Activated T-cell treated with anti-CD3 and anti-CD28 coated beads for 48 hours (primary cell): Measurements from ENCODE around the gene UIMC1.

ENCODE experiments used
- DNase-seq: peaks from one replicate; pipeline ENCODE4 v3.0.0-alpha.2; 2020; ENCODE audit warnings: low read depth

Gene UIMC1

DNA sequence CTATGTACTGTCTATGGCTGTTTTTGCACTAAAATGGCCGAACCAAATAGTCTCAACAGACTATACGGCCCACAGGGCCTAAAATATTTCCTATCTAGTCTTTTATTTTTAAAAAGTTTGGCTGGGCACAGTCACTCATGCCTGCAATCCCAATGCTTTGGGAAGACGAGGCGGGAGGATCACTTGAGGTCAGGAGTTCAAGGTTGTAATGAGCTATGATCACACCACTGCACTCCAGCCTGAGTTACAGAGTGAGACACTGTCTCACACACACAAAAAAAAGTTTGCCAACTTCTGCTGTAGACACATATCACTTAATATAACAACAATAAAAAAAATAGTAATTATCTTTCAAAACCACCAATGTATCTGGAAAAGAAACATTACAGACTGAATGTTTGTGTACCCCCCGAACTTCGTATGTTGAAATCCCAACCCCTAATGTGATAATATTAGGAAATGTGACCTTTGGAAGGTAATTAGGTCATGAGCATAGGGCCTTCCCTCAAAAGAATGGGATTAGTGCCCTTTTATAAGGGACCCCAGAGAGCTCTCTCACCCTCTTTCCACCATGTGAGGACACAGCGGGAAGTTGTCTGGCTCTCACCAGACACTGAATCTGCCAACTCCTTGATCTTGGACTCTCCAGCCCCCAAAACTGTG is 53.9 kb downstream of the UIMC1 start:
- no peak for DNase-seq

DNA sequence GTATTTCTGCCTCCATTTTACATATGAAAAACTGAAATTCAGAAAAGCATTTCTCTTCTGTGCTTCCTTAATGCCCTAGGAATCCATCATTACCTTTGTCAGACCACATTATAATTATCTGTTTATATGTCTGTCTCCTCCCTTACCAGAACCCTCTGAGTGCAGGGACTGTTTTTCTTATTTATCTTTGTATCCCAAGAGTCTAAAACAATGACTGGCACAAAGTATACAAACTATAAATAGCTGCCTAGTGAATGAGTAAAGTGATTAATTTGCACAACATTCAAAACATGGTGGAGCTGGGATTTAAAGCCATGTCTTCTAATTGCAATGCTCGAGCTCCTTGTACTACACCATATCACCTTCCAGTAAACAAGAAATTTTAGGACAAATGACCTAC is 58.1 kb downstream of the UIMC1 start:
- no peak for DNase-seq

DNA sequence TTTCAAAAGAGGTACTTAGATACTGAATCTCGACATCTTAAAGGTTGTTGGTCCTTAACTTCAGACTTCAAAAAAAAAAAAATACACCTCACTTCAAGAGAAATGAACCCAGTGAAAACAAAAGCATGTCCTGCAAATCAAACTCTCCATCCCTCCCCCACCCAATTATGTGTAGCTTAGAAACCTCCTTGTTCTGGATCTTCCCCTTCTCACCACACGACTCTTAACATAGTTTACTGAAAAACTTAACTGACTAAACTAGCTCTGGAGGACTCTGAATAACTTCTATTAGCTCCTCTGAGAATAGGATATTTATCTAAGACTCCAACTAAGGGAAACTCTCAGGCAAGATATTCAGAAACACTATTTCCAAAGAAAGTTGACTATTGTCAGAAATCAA is 58.7 kb downstream of the UIMC1 start:
- no peak for DNase-seq

DNA sequence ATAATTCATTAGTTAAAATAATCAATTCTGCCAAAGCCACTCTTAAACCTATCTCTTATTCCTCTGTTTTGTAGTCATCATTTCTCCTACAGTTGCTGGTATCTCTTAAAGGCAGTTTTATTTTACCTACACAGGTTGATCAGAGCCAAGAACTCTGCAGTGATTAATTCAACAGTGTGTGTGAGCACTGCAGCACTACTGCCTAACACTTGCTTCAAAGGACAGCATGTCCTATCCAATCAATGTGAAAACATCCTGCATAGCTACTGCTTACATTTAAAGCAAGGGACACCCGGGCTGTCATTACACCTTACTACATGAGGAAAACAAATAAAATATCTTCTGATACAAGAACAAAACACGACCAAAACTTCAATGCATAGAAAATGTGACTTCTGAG is 62.3 kb downstream of the UIMC1 start:
- no peak for DNase-seq

DNA sequence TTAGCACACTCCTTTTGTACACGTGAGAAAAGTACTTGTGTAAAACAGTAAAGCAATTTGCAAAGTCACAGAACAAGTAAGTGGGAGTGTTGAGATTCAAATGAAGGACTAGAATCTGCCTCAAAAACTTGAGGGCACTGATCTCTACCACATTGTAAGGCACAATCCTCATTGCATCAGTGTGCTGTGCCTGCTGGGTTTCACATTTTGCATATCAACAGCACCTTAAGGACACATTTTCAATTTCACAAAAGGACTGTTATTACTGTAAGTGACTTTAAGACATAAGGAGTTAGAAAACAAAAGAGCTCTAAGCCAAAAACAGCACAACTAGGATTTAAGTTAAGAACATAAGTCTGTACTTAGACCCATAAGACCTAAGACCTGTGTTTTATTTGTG is 62.8 kb downstream of the UIMC1 start:
- no peak for DNase-seq

DNA sequence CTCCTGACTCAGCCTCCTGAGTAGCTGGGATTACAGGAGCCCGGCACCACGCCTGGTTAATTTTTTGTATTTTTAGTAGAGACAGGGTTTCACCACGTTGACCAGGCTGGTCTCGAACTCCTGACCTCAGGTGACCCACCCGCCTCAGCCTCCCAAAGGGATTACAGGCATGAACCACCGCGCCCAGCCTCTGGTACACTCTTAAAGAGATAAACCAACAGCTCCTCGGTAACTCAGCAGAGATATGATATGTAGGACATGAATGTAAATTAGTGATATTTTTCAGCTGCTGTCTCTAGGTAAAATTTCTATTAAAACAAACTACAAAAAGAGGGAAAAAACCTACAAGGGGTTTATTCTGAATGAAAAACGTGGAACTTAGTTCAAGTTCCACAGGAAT is 64.6 kb downstream of the UIMC1 start:
- no peak for DNase-seq

DNA sequence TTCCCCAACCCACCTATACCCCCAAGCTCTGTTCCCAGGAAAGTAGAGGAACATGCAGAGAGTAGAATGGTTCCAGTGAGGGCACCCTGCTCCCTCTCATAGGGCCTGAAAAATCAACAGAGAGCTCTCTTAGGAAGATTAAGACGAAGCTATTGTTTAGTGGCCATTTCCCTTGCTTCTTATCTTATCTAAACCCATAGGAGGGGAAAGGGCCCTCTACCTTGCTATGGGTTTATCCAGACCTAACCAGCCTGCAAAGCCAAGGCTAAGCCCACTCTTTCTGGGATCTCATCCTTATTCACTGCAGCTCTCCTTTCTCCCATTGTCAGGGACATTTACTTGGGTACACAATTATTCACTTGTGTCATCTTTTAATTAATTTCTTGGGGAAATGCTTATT is 68.1 kb downstream of the UIMC1 start:
- no peak for DNase-seq

DNA sequence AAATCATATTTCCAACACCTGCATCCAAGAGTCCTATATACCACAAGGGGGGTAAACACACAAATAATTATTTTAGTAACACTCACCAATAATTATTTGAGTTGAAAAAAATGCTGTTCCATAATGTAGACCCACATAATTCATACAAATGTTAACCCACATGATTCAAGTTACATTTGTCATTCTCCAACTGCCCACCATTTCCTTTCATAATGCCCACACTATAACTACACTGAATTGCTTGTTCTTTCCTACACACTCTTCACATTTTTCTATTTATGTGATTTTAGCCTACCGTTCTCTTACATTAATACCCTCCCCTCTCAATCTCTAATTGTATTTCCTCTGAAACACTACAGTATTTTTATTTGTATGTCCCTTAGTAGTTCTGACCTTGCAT is 71.6 kb downstream of the UIMC1 start:
- DNase-seq = no peak

DNA sequence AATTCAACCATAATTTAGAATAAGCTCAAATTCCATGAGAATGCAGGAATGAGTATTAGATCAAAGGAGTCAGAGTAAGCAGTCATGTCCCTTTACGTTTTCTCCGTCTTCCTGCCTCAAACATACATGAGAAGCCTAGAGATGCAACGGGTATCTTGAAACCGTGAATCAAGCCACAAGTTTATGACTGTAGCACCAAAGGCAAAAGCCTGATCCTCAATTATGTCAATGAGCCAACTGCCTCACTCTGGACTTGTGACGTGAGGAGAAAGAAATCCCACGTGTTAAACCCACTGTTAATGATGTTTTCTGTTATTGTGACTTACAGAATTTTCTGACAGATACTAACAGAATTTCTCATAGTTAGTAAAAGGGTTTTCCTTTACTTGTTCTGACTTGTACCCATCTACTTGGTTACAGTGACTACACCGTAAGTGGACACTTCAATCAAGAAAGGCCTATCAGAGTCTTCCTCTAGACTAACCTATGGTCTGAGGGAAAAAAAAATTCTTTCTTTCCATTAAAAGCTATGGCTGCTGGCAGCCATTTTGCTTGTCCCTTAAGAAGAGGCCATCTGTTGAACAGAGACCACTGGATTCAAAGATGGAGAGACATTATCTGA is 72.2 kb downstream of the UIMC1 start:
- no peak for DNase-seq

DNA sequence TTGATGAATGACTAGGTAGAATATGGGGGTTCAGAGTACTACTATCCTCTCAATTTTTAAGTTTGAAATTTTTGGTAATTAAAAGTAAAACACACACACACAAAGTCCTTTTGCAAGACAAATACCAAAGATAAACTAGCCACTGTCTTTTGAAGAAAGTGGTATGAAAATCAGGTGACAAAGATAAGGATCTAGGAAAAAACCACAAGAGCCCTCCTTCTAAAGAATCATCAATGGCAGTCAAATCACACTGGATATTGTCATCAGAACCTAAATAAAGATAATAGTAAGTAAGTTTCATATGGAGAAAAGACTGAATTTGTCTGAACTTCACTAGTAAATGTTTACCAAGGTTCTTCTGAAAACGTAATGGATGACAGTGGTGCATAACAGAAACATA is 76.9 kb downstream of the UIMC1 start:
- no peak for DNase-seq

DNA sequence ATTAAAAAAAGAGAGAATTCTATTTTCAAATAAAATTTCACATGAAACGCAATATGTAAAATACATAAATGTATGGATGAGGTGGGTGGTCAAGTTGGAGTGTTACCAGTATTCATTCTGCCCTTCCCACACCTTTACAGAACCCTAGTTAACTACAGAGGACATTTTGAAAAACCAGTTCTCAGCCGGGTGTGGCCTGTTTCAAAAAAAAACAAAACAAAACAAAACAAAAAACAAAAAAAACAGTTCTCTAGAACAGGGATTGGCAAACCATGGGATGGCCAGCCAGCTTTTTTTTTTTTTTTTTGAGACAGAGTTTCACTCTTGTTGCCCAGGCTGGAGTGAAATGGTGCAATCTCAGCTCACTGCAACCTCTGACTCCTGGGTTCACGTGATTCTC is 79.0 kb downstream of the UIMC1 start:
- no peak for DNase-seq

DNA sequence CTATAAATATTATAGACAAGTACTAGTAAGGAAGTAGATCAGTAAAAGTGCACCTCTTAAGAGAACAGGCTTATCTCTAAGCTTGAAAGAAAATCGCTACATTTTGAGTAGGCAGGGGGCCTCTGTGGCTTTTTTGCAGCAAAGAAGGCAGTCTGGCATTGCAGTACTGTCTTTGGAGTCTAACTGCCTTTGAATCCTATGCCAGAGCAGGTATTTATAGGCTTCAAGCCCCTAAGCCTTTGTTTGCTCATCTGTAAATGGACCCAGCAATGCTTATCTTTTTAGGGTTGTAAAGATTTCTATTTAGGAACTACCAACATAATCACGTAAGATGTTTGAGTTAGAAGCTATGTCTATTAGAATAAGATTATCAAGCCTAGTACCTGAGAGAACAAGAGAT is 83.8 kb downstream of the UIMC1 start:
- DNase-seq = no peak

DNA sequence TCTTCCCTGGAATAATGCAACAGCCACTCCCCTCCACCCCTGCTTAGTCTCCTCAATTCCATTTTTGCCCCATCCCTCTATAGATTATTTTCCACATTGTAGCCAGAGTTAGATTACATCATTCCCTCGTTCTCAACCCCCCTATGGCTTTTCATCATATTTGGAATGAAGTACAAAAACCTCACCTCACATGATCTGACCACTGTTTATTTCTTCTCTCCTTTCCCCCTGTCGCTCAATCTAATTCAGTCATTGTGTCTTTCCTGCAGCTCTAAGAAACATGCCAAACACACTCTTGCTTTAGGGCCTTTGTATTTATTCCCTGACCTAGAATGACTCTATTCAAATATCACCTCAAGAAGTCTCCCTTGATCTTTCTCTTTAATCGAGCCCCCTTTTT is 84.9 kb downstream of the UIMC1 start:
- DNase-seq = no peak

DNA sequence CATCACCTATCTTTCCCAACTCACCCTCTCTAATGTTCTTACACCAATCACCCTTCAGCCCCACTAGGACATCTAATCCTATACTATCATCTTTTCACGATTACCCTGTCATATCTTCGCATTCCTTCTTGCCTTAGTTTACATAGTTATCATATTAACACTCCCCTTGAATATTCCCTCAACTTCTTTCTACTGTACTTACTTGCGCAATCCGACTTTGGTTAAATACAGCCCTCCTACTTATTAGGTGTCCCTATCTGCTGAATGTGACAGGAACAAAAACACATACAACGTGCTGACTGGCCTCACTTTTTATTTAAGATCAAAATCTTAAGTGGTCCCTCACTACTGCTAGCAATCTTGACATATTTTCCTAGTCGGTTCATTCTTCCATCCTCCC is 88.0 kb downstream of the UIMC1 start:
- no peak for DNase-seq

DNA sequence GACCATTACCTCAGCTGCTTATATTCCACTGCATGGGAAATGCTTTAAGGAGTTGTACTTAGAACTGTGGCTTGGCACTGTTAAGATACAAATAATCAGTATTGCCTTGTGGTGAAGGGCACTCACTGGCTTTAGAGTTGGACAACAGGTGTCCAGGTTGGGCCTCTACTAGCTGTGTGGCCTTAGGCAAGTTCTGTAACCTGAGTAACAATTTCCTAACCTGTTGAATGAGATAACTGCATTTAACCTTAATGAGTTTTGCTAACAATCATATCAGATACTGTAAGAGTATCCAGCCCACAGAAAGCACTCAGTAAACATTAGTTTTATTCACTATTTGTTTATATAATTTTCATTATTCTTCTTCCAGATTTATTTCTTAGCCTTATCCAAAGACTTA is 90.2 kb downstream of the UIMC1 start:
- DNase-seq = no peak

DNA sequence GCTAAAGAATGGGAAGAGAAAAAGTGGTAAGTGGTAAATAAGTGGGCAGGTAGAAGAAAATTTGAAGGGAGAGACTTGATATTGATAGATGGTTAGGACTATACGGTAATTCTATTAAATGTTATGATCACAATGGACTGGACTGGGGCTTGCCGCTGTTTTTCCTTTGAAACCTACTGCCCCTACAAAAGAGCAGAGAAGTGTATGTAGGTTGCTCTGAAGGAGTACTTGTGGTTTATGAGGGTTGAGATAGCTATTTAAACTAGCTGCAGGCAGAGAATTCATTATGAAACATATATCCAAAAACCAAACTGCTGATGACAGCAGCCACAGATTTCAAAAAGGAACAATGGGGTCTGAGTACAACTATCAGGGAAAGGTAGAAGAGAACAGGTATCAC is 90.7 kb downstream of the UIMC1 start:
- DNase-seq = no peak

DNA sequence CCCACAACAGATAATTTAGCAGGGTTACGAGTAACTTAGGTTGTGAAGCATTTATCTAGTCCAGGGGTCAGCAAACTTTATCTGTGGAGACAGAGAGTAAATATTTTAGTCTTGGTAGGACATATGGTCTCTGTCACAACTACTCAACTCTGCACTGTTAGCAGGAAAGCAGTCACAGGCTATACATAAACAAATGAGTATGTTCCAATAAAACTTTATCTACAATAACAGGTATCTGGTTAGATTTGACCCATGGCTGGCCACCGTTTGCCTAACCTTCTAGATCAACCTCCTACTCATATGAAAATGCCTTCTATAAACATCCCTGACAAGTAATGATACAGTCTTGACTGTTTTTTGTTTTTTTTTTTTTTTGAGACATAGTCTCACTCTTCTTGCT is 94.5 kb downstream of the UIMC1 start:
- no peak for DNase-seq

DNA sequence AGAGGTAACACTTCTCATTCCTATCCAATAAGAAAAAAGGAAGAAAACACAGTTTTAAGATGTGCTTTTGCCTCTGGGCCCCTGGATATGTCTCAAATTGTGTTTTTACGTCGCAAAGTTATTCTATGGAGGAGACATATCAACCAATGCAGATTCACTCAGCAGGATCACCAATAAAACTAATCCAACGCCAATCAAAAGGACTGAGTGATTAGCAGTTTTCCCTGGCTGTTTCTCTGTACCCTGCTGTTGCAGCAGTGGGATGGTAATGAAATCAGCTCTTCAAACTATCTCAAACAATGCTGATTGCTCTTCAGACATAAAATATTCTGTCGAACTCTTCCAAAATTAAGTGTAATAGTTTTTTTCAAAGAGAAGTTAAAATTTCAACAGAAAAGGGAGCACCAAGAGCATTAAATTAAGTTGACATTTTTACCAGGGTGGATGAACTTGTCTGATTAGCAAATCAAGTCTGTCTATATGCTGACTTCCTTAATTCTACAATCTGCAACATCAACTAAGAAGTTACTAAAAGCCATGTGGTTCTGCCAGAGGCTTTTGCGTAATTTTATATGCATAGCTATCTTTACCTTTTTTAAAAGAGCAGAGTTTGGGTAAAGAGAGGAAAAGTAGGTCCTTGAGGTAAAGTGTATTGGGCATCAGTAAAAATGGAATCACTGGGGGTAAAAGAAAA is 97.8 kb downstream of the UIMC1 start:
- no peak for DNase-seq

DNA sequence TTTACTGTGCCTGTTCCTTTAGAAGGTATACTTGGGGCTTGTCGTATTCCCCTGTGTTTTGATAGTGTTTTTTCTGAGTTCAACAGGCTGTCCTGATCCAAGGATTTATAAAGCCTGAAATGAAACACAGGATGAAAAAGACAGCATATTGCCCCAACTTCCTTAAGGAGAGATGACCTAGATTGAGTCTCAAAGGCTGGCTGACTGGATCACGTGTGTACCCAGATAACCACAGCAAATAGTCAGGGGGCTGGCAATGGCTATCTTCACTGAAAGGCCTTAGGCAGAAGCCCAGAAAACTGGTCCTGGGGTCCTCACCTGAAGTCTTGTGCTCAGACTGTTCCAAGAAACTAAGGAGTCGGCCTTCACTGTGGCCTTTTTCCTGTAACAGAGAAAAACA is 99.8 kb downstream of the UIMC1 start:
- no peak for DNase-seq

DNA sequence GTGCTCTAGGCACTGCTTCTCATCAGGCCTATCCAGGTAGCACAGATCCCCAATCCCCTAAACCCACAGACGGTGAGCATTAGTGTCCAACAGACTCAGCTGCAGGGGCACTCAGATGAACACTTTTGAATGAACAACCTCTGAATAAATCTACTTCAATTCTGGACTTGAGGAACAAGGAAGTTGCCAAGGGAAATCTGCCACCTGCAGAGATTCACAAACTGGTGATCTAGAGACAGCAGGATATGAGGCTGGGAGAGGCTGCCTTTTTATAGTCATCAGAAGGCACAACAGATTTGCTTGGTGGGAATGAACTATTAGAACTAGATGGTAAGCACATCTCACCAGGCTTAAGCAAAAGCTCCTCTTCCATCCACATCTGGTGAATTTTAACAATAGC is 100.5 kb downstream of the UIMC1 start:
- no peak for DNase-seq

DNA sequence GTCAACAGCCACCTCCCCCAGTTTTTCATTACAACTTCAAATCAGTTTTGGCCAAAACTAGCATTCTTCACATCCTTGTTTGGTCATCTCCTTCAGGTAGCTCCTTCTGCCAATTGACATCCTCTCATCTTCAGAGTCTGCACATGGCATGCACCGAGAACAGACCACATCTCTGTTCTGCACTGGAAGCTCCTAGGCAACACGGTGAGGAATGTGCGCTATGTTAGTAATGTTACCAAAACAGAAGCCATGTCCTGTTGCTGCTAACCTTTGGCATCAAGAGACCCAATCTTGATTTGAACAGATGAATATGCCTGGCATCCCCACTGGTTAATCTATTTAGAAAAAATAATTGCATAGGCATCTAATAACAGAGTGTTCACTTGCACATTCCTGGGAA is 102.3 kb downstream of the UIMC1 start:
- DNase-seq = no peak

DNA sequence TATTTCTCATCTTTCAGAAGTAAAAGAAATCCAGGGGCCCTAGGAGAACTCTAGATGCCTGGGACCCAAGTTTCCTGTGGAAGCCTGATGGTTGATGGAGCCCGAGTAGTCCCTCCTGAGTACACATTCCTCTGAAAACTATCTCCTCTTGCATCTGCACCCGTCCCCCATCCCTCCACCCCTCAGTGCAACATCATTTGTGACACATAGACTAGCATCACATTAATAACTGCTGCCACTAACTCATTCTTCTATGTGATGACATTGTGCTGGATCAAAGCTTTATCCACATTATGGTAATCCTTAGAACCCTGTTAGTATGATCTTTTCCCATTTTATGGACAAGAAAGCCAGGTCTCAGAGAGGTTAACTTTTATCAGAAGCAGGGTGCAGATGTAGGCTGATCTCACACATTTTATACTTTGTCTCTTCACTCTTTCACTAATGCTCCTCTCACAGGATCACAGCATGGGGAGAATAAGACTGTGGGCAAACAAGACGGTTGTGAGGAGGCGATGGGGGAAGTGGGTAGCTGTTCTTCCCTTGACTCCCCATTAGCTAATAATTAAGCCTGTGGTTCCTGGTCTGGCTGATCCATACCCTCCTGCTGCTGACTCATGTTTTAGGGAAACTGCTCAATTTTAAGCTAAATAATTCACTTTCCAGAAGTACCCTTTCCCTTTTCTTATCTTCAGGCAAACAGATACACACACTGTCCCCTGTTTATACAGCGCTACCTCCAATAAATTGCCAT is 103.5 kb downstream of the UIMC1 start:
- DNase-seq = no peak
